ENCODE measurements around the gene RTN4RL1. TPM values are rescaled to one million over a fixed set of nuclear protein-coding genes. Genes with fewer than 3 reads are reported as not detected.

RTN4RL1 gene
- total RNA-seq, 4 donors from 2014 or later: 4.2 to 11.9 (median 9.8) TPM

GRCh38 chr17:2034157-2034556 lies 9.0 kb upstream of the RTN4RL1 start:
- TF ChIP-seq CTCF (IDR thresholded peaks at IDR 0.05; ENCODE audit: low read depth): no peak

- TF ChIP-seq CTCF (IDR thresholded peaks at IDR 0.05; ENCODE audit: low read depth): no peak
Observed at GRCh38 chr17:2033153-2033552, 8.0 kb upstream of the RTN4RL1 start.

- no peak for TF ChIP-seq CTCF (IDR thresholded peaks at IDR 0.05; ENCODE audit: low read depth)
Observed at GRCh38 chr17:2030779-2031163, 5.6 kb upstream of the RTN4RL1 start.

GRCh38 chr17:2029911-2030778 lies 5.0 kb upstream of the RTN4RL1 start, which contains the start of gene DPH1:
DPH1 (plus strand) TSS chr17:2030153; CDS start chr17:2030170, 17 bp downstream.
- TF ChIP-seq CTCF (IDR thresholded peaks at IDR 0.05; ENCODE audit: low read depth): no peak

- TF ChIP-seq CTCF (IDR thresholded peaks at IDR 0.05; ENCODE audit: low read depth): no peak
Observed at GRCh38 chr17:2028737-2029136, 3.6 kb upstream of the RTN4RL1 start.

GRCh38 chr17:2028234-2028614 lies 3.1 kb upstream of the RTN4RL1 start:
- TF ChIP-seq CTCF (IDR thresholded peaks at IDR 0.05; ENCODE audit: low read depth): no peak

GRCh38 chr17:2027528-2028233 lies 2.5 kb upstream of the RTN4RL1 start:
- TF ChIP-seq CTCF (IDR thresholded peaks at IDR 0.05; ENCODE audit: low read depth): no peak
